Loucy (cell line): ENCODE results near the gene BTBD10.

ENCODE experiments used
- H2AFZ ChIP-seq: fragments of 200-600 bp; sonication (generic); 2 replicates; pipeline ENCODE4 v1.6.0; 2016; ENCODE audit warnings: antibody characterized with exemption, mild to moderate bottlenecking, low read length, moderate library complexity
- H3F3A ChIP-seq: fragments of 200-600 bp; 2 replicates; pipeline ENCODE4 v1.6.0; 2016; ENCODE audit warnings: antibody characterized with exemption, low read depth, mild to moderate bottlenecking
- H3K27me3 ChIP-seq: fragments of 200-600 bp; sonication (generic); 2 replicates; pipeline ENCODE4 v1.6.1; 2014; ENCODE audit warnings: low read length, mild to moderate bottlenecking; ENCODE audit not compliant: insufficient read depth, poor library complexity, severe bottlenecking
- H3K36me3 ChIP-seq: fragments of 200-600 bp; sonication (generic); 2 replicates; pipeline ENCODE4 v1.6.1; 2016; ENCODE audit warnings: low read length; ENCODE audit not compliant: insufficient read depth
- H3K4me1 ChIP-seq: fragments of 200-600 bp; sonication (generic); 2 replicates; pipeline ENCODE4 v1.5.1; 2014; ENCODE audit warnings: low read length, mild to moderate bottlenecking; ENCODE audit not compliant: insufficient read depth, poor library complexity, severe bottlenecking
- H3K4me2 ChIP-seq: fragments of 200-600 bp; sonication (generic); 2 replicates; pipeline ENCODE4 v1.6.0; 2014; ENCODE audit warnings: antibody characterized with exemption, low read length, low read depth, mild to moderate bottlenecking; ENCODE audit not compliant: poor library complexity, severe bottlenecking
- H3K4me3 ChIP-seq: fragments of 200-600 bp; sonication (generic); 2 replicates; pipeline ENCODE4 v1.5.1; 2014; ENCODE audit warnings: low read length, mild to moderate bottlenecking, mixed read lengths; ENCODE audit not compliant: poor library complexity, severe bottlenecking
- H3K79me2 ChIP-seq: fragments of 200-600 bp; sonication (generic); 2 replicates; pipeline ENCODE4 v1.6.1; 2014; ENCODE audit warnings: low read length; ENCODE audit not compliant: insufficient read depth
- H3K9ac ChIP-seq: fragments of 200-600 bp; sonication (generic); 2 replicates; pipeline ENCODE4 v1.6.0; 2014; ENCODE audit warnings: mild to moderate bottlenecking, low read depth, low read length, moderate library complexity; ENCODE audit not compliant: poor library complexity, severe bottlenecking
- H3K9me2 ChIP-seq: fragments of 200-600 bp; sonication (generic); replicated peaks from 2 replicates; pipeline ENCODE4 v1.6.1; 2016; ENCODE audit warnings: low read depth, low read length, mixed read lengths
- H3K9me3 ChIP-seq: fragments of 200-600 bp; sonication (generic); 2 replicates; pipeline ENCODE4 v1.6.1; 2014; ENCODE audit warnings: mild to moderate bottlenecking, antibody characterized with exemption, low read length, low read depth; ENCODE audit not compliant: insufficient read depth
- H4K20me1 ChIP-seq: fragments of 200-600 bp; sonication (generic); 2 replicates; pipeline ENCODE4 v1.6.0; 2014; ENCODE audit warnings: antibody characterized with exemption, low read length, mild to moderate bottlenecking; ENCODE audit not compliant: insufficient read depth, poor library complexity, severe bottlenecking
- CTCF ChIP-seq: fragments of 200-600 bp; sonication (generic); conservative IDR thresholded peaks from 2 replicates; pipeline ENCODE4 v1.5.1; 2014; ENCODE audit warnings: mild to moderate bottlenecking, antibody characterized with exemption, low read length
- EZH2phosphoT487 ChIP-seq: fragments of 200-600 bp; IDR thresholded peaks from 2 replicates; pipeline ENCODE4 v1.6.1; 2018; ENCODE audit warnings: antibody characterized with exemption, mild to moderate bottlenecking, moderate library complexity, borderline replicate concordance

BTBD10 gene

DNA sequence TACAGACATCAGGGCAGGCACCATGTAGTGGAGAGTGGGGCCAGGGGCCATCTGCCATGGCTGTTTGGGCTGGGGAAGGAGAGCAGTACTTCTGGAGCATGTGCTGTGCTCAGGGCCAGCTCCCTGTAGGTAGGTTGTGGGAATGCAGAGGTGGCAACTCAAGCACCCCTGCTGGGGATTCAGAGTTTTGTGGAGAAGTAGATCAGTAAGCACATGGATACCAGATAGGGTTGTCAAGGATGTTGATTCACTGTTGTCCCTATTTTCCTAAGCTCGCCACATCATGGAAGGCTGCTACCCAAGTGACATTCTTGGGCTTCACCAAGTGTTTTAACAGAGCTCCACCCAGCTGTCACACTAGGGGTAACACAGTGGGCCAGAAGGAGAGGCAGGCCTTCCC is 118.2 kb downstream of the BTBD10 start:
- Histone ChIP-seq H2AFZ (no peak overlapping the region), H3K9ac (no peak overlapping the region), H3K4me2 (no peak overlapping the region), H3K27me3 (no peaks in the 10 kb centered on the region), H3K4me1 (no peaks in the 10 kb centered on the region), H4K20me1 (no peaks in the 10 kb centered on the region), H3F3A (no peaks in the 10 kb centered on the region), H3K36me3 (no peaks in the 10 kb centered on the region), H3K79me2 (no peaks in the 10 kb centered on the region), H3K4me3 (no peak overlapping the region), H3K9me2 (no peaks in the 10 kb centered on the region), H3K9me3 (no peaks in the 10 kb centered on the region)
- TF ChIP-seq EZH2phosphoT487 (no peak), CTCF (no peak)

DNA sequence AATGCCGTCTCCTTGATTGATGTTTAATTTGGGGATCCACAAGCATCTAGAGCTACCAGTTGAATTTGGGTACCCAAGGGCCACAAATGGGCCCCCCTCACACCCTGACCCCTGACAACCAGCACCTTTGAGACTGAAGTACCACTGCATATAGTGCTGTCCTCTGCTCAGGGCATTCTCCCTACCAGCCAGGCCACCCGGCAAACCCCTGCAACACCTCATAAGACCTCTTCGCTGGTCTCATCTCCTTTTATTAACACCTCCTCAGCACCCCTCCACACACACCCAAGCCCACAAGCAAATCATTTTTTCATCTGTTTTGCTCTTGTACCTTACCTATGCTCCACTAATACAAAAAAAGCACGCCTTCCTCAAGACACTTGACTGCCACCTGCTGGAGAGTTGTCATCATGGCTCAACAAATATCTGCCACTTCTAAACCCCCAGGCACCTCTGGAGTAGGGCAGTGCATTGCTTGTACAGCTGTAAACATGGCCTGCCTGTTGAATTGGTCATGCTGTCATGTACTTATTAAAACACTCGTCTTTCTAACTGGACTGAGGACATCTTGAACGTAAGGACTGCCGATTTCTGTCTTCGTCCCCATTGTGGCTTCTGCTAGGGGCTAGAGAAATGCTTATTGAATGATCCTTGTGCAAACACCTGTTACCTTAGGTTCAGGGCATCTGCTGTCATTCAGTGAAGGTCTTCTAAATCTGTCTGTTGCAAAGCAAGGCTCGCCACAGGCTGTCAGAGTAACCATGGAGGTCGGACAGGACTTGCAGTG is 118.9 kb downstream of the BTBD10 start:
- Histone ChIP-seq H3K4me1 (no peaks in the 10 kb centered on the region), H4K20me1 (no peaks in the 10 kb centered on the region)
- TF ChIP-seq EZH2phosphoT487 (no peak), CTCF (peak; percentile 87)

DNA sequence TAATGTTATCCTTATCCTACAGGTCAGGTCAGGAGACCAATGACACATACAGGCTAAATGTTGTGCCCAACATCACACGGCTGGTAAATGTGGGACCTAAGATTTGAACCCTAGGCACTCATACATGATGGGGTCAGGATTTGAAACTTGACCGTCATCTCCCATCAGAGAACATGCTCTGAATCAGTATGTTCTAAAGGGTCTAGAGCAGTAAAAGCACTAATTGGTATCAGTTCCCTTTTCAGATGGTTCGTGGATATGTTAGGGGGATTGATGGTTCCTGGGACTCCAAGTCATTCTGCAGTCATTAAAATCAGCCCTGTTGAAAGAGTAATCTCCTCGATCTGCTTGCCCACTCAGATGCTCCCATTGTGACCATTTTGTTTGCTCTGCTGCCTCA is 120.0 kb downstream of the BTBD10 start:
- H3K4me1 ChIP-seq = no peaks in the 10 kb centered on the region
- no peak overlapping the region for H3K4me3 ChIP-seq
- no peaks in the 10 kb centered on the region for H3K9me2 ChIP-seq
- H2AFZ ChIP-seq = no peak overlapping the region
- no peaks in the 10 kb centered on the region for H4K20me1 ChIP-seq
- no peaks in the 10 kb centered on the region for H3K9me3 ChIP-seq
- no peak overlapping the region for H3K9ac ChIP-seq
- H3K27me3 ChIP-seq = no peaks in the 10 kb centered on the region
- no peaks in the 10 kb centered on the region for H3K79me2 ChIP-seq
- no peaks in the 10 kb centered on the region for H3F3A ChIP-seq
- TF ChIP-seq EZH2phosphoT487 = no peak
- TF ChIP-seq CTCF = no peak
- H3K36me3 ChIP-seq = no peaks in the 10 kb centered on the region
- H3K4me2 ChIP-seq = no peak overlapping the region

More for the DNA sequence above, 118.9 kb downstream of the BTBD10 start:
- Histone ChIP-seq H3F3A (no peaks in the 10 kb centered on the region), H3K36me3 (no peaks in the 10 kb centered on the region), H3K4me3 (no peak overlapping the region), H3K79me2 (no peaks in the 10 kb centered on the region), H3K27me3 (no peaks in the 10 kb centered on the region), H2AFZ (no peak overlapping the region), H3K4me2 (no peak overlapping the region), H3K9me3 (no peaks in the 10 kb centered on the region), H3K9ac (no peak overlapping the region), H3K9me2 (no peaks in the 10 kb centered on the region)
